Hematopoietic multipotent progenitor cell treated with erythropoietin and hydrocortisone succinate and interleukin-3 and kit ligand, for 6 days (in vitro differentiated cells): ENCODE data around the gene GUCY2D.

Source experiments
- DNase-seq: peaks from one replicate; pipeline ENCODE4 v3.0.0-alpha.2; 2015

GUCY2D gene

GRCh38 chr17:7992924-7993323 lies 9.5 kb upstream of the GUCY2D start:
- DNase-seq, result no peak

GRCh38 chr17:7993972-7994589 lies 8.3 kb upstream of the GUCY2D start:
- no peak for DNase-seq

GRCh38 chr17:7995724-7996123 lies 6.7 kb upstream of the GUCY2D start:
- no peak for DNase-seq

GRCh38 chr17:7997186-7997585 lies 5.2 kb upstream of the GUCY2D start:
- peak; percentile 73 for DNase-seq

GRCh38 chr17:8002721-8003593 lies 542 bp downstream of the GUCY2D start:
- DNase-seq, result no peak

GRCh38 chr17:8003594-8004181 lies 1.3 kb downstream of the GUCY2D start:
- DNase-seq, result no peak

- DNase-seq, result no peak
Measured at GRCh38 chr17:8004899-8005298, 2.5 kb downstream of the GUCY2D start.

GRCh38 chr17:8005357-8005756 lies 2.9 kb downstream of the GUCY2D start:
- no peak for DNase-seq

GRCh38 chr17:8005967-8006730 lies 3.7 kb downstream of the GUCY2D start:
- peak; percentile 32 for DNase-seq

- no peak for DNase-seq
Measured at GRCh38 chr17:8006836-8007680, 4.6 kb downstream of the GUCY2D start.

GRCh38 chr17:8007836-8008235 lies 5.4 kb downstream of the GUCY2D start:
- no peak for DNase-seq

GRCh38 chr17:8012045-8012580 lies 9.7 kb downstream of the GUCY2D start:
- DNase-seq, result no peak

- DNase-seq, result peak; percentile 65
Measured at GRCh38 chr17:8012996-8013640, 10.7 kb downstream of the GUCY2D start.

GRCh38 chr17:8013731-8014557 lies 11.5 kb downstream of the GUCY2D start:
- no peak for DNase-seq

- DNase-seq, result no peak
Measured at GRCh38 chr17:8014558-8014850, 12.1 kb downstream of the GUCY2D start.

- no peak for DNase-seq
Measured at GRCh38 chr17:8015236-8015956, 13.0 kb downstream of the GUCY2D start.

GRCh38 chr17:8015957-8016631 lies 13.7 kb downstream of the GUCY2D start:
- no peak for DNase-seq

GRCh38 chr17:8016632-8017424 lies 14.4 kb downstream of the GUCY2D start:
- DNase-seq, result peak; percentile 81

GRCh38 chr17:8018436-8018835 lies 16.0 kb downstream of the GUCY2D start:
- DNase-seq, result peak; percentile 77
